ENCODE measurements around the gene ARHGAP42. TPM values are rescaled to one million over a fixed set of nuclear protein-coding genes. Genes with fewer than 3 reads are reported as not detected.

Gene ARHGAP42
- total and polyA plus RNA-seq, 12 donors: 2.5 to 25.0 (median 11.5) TPM

DNA sequence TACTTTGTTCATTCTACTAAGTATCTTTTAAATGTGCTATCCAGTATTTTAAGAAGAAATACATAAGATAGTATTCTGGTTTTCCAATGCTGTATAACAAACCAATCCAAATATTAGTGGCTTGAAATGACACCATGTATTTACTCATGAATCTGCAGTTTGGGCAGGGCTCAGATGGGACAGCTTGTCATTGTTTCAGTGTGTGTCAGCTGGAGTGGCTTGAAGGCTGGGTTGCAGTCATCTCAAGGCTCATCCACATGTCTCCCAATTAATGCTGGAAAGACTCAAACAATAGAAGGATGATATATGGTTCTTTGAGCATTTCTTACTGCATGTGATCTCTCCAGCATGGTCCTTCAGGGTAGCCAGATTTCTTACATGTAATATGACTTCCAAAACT is 146.2 kb downstream of the ARHGAP42 start:
- H3K9me3 ChIP-seq (replicated peaks in 1 of 3): no peaks in the 10 kb centered on the region
- H3K27me3 ChIP-seq: no peaks in the 10 kb centered on the region
- TF ChIP-seq POLR2A (IDR thresholded peaks at IDR 0.05) (no peak), CTCF (IDR thresholded peaks at IDR 0.05) (no peak)
- no peak overlapping the region for H3K27ac ChIP-seq
- H3K4me1 ChIP-seq (replicated peaks in 1 of 2): no peaks in the 10 kb centered on the region
- no peak for DNase-seq
- H3K36me3 ChIP-seq (replicated peaks in 1 of 2): no peaks in the 10 kb centered on the region
- no peak overlapping the region for H3K4me3 ChIP-seq
- intact Hi-C loops (cut with DNase I): no loop called here

DNA sequence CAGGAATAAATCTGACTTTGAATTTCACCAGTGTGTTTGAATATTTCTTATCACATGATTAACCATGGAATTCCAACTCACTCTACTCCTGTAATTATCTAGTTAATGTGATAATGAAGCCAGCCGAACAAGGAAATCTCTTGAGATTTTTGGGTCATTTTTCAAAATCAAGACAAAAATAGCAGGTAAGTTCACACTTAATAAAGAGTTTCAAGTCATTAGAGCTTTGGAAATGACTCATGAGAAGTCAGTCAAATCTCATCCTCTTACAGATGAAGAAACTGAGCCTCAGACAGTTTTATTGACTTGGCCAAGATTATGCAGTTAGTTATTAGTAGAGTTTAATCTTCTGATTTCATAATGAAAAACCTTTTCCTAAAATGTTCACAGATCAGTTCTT is 148.8 kb downstream of the ARHGAP42 start:
- Histone ChIP-seq H3K4me1 (replicated peaks in 1 of 2) (no peaks in the 10 kb centered on the region), H3K36me3 (replicated peaks in 1 of 2) (no peaks in the 10 kb centered on the region), H3K27ac (no peak overlapping the region), H3K27me3 (no peaks in the 10 kb centered on the region), H3K4me3 (no peak overlapping the region), H3K9me3 (replicated peaks in 1 of 3) (no peaks in the 10 kb centered on the region)
- intact Hi-C loops (cut with DNase I): no loop called here
- 48 to 77% (median 64%) methylated on average over 1 of the region's 1 CpG for WGBS, 4 donors
- no peak for TF ChIP-seq POLR2A (IDR thresholded peaks at IDR 0.05)
- no peak for DNase-seq

GRCh38 chr11:100837311-100837710 is 150.2 kb downstream of the ARHGAP42 start:
- H3K27me3 ChIP-seq: no peaks in the 10 kb centered on the region
- H3K27ac ChIP-seq: no peak overlapping the region
- 89 to 97% (median 91%) methylated on average over 2 of the region's 2 CpGs for WGBS, 4 donors
- H3K4me3 ChIP-seq: no peak overlapping the region
- intact Hi-C loops (cut with DNase I): no loop called here
- DNase-seq: no peak
- H3K36me3 ChIP-seq (replicated peaks in 1 of 2): no peaks in the 10 kb centered on the region
- TF ChIP-seq CTCF (IDR thresholded peaks at IDR 0.05) (no peak), POLR2A (IDR thresholded peaks at IDR 0.05) (no peak)
- no peaks in the 10 kb centered on the region for H3K4me1 ChIP-seq (replicated peaks in 1 of 2)
- no peaks in the 10 kb centered on the region for H3K9me3 ChIP-seq (replicated peaks in 1 of 3)

DNA sequence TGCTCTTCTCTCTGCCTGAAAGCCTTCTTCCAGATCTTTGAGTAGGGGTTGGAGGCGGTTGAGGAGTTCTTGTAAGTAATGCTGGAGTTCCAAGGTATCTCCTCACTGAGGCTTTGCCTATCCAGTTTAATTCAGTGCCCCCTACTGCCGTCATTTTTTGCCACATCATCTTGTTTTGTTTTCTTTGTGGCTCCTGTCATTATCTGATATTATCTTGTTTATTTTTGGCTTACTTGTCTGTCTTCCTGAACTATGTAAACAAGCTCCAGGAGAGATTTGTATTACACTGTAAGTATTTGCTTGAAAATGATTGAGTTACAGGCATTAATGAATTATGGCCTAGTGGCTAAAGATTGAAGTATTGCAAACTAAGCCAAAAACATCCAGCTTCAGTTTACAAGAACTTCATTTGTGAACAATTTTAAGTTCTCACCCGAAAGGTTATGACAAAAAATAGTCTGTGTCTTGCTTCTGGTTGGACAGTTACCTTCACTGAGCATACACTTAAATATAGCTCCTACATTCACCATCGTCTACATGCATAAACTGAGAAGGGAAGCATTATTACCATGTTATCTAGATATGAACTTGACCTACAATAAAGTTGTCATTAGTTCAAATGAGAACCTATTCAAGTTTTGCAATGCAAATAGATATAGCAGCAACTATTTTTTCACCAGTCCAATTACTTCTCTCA is 154.8 kb downstream of the ARHGAP42 start:
- H3K27ac ChIP-seq: no peak overlapping the region
- intact Hi-C loops (cut with DNase I): no loop called here
- no peaks in the 10 kb centered on the region for H3K9me3 ChIP-seq (replicated peaks in 1 of 3)
- no peak for DNase-seq
- no peak overlapping the region for H3K4me3 ChIP-seq
- TF ChIP-seq POLR2A (IDR thresholded peaks at IDR 0.05) (no peak), CTCF (IDR thresholded peaks at IDR 0.05) (no peak)
- H3K36me3 ChIP-seq (replicated peaks in 1 of 2): no peaks in the 10 kb centered on the region
- WGBS, 4 donors: 83 to 89% (median 87%) methylated on average over 4 of the region's 4 CpGs
- H3K27me3 ChIP-seq: no peaks in the 10 kb centered on the region
- H3K4me1 ChIP-seq (replicated peaks in 1 of 2): no peaks in the 10 kb centered on the region

- 48 to 86% (median 68%) methylated on average over 3 of the region's 3 CpGs for WGBS, 4 donors
Measured at GRCh38 chr11:100847696-100848216, 160.7 kb downstream of the ARHGAP42 start.

More at GRCh38 chr11:100847696-100848216, 160.7 kb downstream of the ARHGAP42 start:
- Histone ChIP-seq H3K27ac (no peak overlapping the region), H3K9me3 (replicated peaks in 1 of 3) (no peaks in the 10 kb centered on the region), H3K4me3 (no peak overlapping the region), H3K27me3 (no peaks in the 10 kb centered on the region), H3K36me3 (replicated peaks in 1 of 2) (no peaks in the 10 kb centered on the region), H3K4me1 (replicated peaks in 1 of 2) (peaks cover 0 to 7% of the 10 kb centered on the region in 2 donors)
- no peak for DNase-seq
- intact Hi-C loops (cut with DNase I): no loop called here
- no peak for TF ChIP-seq POLR2A (IDR thresholded peaks at IDR 0.05)
- TF ChIP-seq CTCF (IDR thresholded peaks at IDR 0.05): no peak

All from adrenal gland (tissue), 12 donors.